HFFc6 (cell line): ENCODE results near the gene FOXP1. TPM values are rescaled to one million over a fixed set of nuclear protein-coding genes. Genes with fewer than 3 reads are reported as not detected.

Experiments used
- DNase-seq: peaks from one replicate; pipeline ENCODE4 v3.0.0-alpha.2; 2018
- H3K27ac Mint-ChIP-seq: 2 replicates; pipeline ENCODE4 v1.8.0; 2020; ENCODE audit warnings: mild to moderate bottlenecking, mixed read lengths
- H3K27me3 Mint-ChIP-seq: 2 replicates; pipeline ENCODE4 v1.8.0; 2021; ENCODE audit warnings: mild to moderate bottlenecking, moderate library complexity, mixed read lengths; ENCODE audit not compliant: insufficient read depth
- H3K36me3 Mint-ChIP-seq: 2 replicates; pipeline ENCODE4 v1.8.0; 2021; ENCODE audit warnings: low read depth, mixed read lengths
- H3K4me1 Mint-ChIP-seq: 2 replicates; pipeline ENCODE4 v1.8.0; 2020; ENCODE audit warnings: low read depth, mixed read lengths
- H3K4me3 Mint-ChIP-seq: 2 replicates; pipeline ENCODE4 v1.8.0; 2020; ENCODE audit warnings: mild to moderate bottlenecking, moderate library complexity, mixed read lengths
- H3K9me3 Mint-ChIP-seq: 2 replicates; pipeline ENCODE4 v1.8.0; 2020; ENCODE audit warnings: mild to moderate bottlenecking, mixed read lengths
- CTCF ChIP-seq: fragments of 200-600 bp; sonication (generic); IDR thresholded peaks from 2 replicates; pipeline ENCODE4 v1.5.0; 2021; ENCODE audit warnings: antibody characterized with exemption, mild to moderate bottlenecking
- total RNA-seq, 6 experiments: library from RNA; stranded (reverse); fragmentation: NEBNext Ultra II Directional; extraction: Animal tissue kit (Norgen Biotek cat#: 25700); gene quantifications; 2 replicates in 1 of 6; 3 replicates in 5 of 6; pipeline ENCODE4 v1.2.3, GENCODE V29; 2021

FOXP1 gene
- total RNA-seq, 6 experiments from 2014 or later: 32.2 to 59.3 (median 52.0) TPM

GRCh38 chr3:71026634-71027578 is 556.6 kb downstream of the FOXP1 start:
- Mint-ChIP-seq H3K36me3 (peaks cover 38% of the 10 kb centered on the region), H3K27me3 (no peaks in the 10 kb centered on the region; the same call in 1 of the 2 replicates), H3K9me3 (no peaks in the 10 kb centered on the region), H3K4me1 (peaks cover 32% of the 10 kb centered on the region), H3K4me3 (no peak overlapping the region), H3K27ac (no peak overlapping the region; the same call in 1 of the 2 replicates)
- no peak for DNase-seq
- TF ChIP-seq CTCF: no peak

GRCh38 chr3:71025516-71025915 is 558.0 kb downstream of the FOXP1 start:
- peaks cover 25% of the 10 kb centered on the region for H3K36me3 Mint-ChIP-seq
- no peak overlapping the region for H3K4me3 Mint-ChIP-seq
- no peaks in the 10 kb centered on the region for H3K9me3 Mint-ChIP-seq
- no peak for TF ChIP-seq CTCF
- no peak for DNase-seq
- peaks cover 32% of the 10 kb centered on the region for H3K4me1 Mint-ChIP-seq
- no peak overlapping the region for H3K27ac Mint-ChIP-seq
- no peaks in the 10 kb centered on the region; the same call in none of the 2 replicates for H3K27me3 Mint-ChIP-seq

GRCh38 chr3:71025010-71025409 is 558.5 kb downstream of the FOXP1 start:
- Mint-ChIP-seq H3K9me3 (no peaks in the 10 kb centered on the region), H3K4me3 (no peak overlapping the region), H3K4me1 (peaks cover 32% of the 10 kb centered on the region), H3K27ac (peak overlapping the region; percentile 30; the same call in 1 of the 2 replicates), H3K27me3 (no peaks in the 10 kb centered on the region; the same call in none of the 2 replicates), H3K36me3 (peaks cover 20% of the 10 kb centered on the region)
- TF ChIP-seq CTCF: no peak
- DNase-seq: no peak

GRCh38 chr3:71022551-71023335 is 560.8 kb downstream of the FOXP1 start:
- DNase-seq: peak; percentile 20

More at GRCh38 chr3:71022551-71023335, 560.8 kb downstream of the FOXP1 start:
- H3K4me1 Mint-ChIP-seq: peaks cover 32% of the 10 kb centered on the region
- H3K4me3 Mint-ChIP-seq: no peak overlapping the region
- peaks cover 20% of the 10 kb centered on the region for H3K36me3 Mint-ChIP-seq
- H3K27ac Mint-ChIP-seq: peak overlapping the region; percentile 53
- peak; percentile 62; the same call in 1 of the 2 replicates for TF ChIP-seq CTCF
- H3K9me3 Mint-ChIP-seq: no peaks in the 10 kb centered on the region
- H3K27me3 Mint-ChIP-seq: no peaks in the 10 kb centered on the region; the same call in none of the 2 replicates
